HG03108 (cell line): ENCODE data around the gene TMEM19.
"Not testable (repeated sequence)": the region's sequence is repeated elsewhere in the genome, so short reads cannot be mapped to it uniquely, and the experiment has no call there.

Source experiments
- ATAC-seq: cut with Tn5 transposase; IDR thresholded peaks from one replicate; pipeline ENCODE4 v1.9.1; 2021; ENCODE audit warnings: moderate library complexity; ENCODE audit not compliant: unreplicated experiment

Gene TMEM19

GRCh38 chr12:71664411-71665089 lies 21.3 kb upstream of the TMEM19 start:
- peak; percentile 11 for ATAC-seq

DNA sequence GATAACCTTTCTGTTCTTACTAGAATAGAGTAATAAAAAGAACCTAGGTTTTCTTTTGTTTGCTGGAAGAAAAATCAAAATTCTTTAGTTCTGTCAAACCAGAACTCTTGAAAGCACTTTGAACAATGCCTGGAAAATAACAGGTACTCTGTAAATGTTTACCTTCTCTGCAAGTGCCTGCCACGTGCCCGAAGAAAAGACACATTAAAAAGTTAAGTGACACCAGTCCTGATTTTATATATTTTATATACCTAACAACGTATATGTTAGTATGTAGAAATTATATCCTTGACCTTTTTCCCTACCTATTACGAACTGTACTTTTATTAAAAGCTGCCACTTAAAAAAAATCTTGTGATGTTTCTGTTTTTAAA lies 20.8 kb upstream of the TMEM19 start:
- no peak for ATAC-seq

DNA sequence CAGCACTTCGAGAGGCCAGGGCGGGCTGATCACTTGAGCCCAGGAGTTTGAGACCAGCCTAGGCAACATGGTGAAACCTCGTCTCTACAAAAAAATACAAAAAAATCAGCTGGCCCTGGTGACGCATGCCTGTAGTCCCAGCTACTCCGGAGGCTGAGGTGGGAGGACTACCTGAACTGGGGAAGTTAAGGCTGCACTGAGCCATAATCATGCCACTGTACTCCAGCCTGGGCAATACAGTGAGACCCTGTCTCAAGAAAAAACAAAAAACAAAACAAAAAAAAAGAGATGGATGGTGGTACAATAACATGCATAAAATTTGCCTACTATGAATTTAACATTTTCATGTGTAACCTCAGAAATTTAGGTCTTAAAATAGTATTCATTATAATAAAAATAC lies 19.6 kb upstream of the TMEM19 start:
- ATAC-seq: no peak

GRCh38 chr12:71671311-71671710 lies 14.6 kb upstream of the TMEM19 start:
- ATAC-seq: no peak

- ATAC-seq: no peak
Observed at GRCh38 chr12:71671816-71672215, 14.1 kb upstream of the TMEM19 start.

DNA sequence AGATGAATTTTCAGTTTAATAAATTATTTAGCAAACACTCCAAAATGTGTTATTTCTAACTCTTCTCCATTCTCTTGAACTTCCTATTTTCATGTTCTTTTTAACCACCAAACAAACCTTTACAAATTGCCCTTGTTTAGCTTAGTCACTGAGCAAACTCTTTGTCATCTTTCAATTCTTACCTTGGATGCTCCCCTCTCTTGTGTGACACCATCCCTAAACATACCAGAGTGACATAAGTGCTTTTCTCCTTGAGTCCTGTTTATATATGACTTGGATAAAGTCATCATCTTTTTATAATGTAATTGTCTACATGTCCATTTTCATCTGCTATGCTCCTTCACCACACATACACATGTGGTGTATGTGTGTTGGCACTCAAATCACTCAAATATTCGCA lies 3.4 kb upstream of the TMEM19 start:
- ATAC-seq: no peak

- ATAC-seq: no peak
Observed at GRCh38 chr12:71683633-71684032, 2.2 kb upstream of the TMEM19 start.

- no peak for ATAC-seq
Observed at GRCh38 chr12:71684081-71684480, 1.8 kb upstream of the TMEM19 start.

DNA sequence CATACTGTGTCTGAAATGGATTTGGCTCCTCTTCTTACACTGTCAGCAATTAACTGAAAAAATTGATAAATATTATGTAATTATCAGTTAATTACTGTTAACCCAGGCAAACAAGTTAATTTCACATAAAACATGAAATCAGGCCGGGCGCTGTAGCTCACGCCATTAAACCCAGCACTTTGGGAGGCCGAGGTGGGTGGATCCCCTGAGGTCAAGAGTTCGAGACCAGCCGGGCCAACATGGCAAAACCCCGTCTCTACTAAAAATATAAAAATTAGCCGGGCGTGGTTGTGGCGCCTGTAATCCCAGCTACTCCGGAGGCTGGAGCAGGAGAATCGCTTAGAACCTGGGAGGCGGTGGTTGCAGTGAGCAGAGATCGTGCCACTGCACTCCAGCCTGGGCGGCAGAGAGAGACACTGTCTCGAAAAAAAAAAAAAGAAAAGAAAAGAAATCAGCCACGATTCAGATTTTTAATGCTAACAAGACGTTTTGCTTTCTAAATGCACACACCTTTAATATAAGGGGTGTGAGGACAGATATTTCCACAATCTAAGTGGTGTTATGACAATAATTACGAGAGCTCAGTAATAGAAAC lies 473 bp upstream of the TMEM19 start:
- no peak for ATAC-seq

- ATAC-seq: no peak
Observed at GRCh38 chr12:71686658-71687025, 760 bp downstream of the TMEM19 start.

DNA sequence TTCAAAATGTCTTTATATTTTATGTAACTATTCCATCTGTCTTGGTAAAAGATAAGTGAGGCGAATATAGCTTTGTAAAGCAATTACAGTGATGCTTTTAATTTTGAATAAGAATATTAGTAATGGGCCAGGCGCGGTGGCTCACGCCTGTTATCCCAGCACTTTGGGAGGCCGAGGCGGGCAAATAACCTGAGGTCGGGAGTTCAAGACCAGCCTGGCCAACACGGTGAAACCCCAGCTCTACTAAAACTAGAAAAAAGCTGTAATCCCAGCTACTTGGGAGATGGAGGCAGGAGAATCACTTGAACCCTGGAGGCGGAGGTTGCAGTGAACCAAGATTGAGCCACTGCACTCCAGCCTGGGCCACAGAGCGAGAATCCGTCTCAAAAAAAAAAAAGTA lies 1.3 kb downstream of the TMEM19 start:
- ATAC-seq: not testable (repeated sequence)

GRCh38 chr12:71688961-71689570 lies 3.2 kb downstream of the TMEM19 start:
- ATAC-seq: no peak

DNA sequence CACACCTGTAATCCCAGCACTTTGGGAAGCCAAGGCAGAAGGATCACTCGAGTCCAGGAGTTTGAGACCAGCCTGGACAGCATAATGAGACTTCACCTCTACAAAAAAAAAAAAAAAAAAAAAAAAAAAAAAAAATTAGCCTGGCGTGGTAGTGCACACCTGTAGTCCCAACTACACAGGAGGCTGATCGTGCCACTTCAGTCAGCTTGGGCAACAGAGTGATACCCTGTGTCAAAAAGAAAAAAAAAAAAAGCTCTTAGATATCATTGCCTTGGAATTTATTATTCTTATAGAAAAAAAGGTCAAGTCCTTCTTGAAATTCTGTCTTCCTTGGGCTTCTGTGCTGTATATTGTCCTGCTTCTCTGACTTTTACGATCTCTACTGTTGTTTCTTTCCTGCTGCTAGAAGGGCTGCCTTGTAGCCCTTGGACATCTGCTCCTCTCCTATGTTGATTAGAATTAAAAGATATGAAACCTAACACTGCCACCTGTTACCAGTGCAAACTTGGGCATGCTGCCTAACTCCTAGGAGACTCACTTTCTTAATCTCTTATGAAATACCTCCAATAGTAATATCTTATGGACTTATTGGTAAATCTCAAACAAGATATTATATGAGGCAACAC lies 5.7 kb downstream of the TMEM19 start:
- ATAC-seq: no peak

- ATAC-seq: no peak
Observed at GRCh38 chr12:71693126-71693525, 7.2 kb downstream of the TMEM19 start.

DNA sequence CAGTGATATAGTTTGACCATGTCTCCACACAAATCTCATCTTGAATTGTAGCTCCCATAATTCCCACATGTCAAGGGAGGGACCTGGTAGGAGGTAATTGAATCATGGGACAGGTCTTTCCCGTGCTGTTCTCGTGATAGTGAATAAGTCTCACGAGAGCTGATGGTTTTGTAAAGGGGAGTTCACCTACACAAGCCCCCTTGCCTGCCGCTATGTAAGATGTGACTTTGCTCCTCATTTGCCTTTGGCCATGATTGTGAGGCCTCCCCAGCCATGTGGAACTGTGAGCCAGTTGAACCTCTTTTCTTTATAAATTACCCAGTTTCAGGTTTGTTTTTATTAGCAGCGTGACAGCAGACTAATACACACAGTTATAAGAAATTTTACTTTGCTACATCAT lies 7.8 kb downstream of the TMEM19 start:
- not testable (repeated sequence) for ATAC-seq

DNA sequence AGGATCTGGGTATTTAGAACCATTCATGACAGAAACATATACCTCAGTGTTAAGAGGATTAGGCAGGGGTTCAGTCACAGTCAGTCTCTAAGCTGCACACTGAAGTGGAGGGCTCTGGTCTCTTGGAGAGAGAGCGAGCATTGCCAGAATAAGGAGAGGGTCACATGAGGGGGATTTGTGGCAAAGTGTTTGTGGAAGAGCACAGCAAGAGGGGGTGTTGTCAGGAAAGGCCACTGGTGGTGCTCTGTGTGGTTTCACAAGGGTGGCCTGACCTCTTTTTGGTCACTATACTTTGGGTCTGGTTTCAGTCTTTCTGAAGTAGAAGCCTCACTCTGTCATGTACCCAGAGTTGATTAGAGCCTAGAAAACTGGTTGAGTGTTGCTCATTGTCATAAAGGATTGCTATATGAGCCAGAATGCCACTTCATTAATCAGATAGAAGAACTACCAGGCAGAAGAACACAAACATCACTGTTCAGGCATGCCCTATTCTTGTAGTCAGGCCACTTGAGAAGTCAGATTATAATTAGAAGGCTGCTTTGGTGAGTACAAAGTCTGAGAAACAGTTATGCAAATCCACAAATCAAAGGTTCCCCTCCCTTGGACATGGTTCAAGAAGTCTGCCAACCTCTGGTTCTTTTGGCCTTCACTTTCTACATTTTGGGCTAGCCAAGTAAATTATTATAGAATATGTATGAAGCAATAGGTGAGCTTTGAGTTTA lies 8.4 kb downstream of the TMEM19 start:
- ATAC-seq: peak; percentile 82

GRCh38 chr12:71695782-71696181 lies 9.9 kb downstream of the TMEM19 start:
- ATAC-seq: no peak

DNA sequence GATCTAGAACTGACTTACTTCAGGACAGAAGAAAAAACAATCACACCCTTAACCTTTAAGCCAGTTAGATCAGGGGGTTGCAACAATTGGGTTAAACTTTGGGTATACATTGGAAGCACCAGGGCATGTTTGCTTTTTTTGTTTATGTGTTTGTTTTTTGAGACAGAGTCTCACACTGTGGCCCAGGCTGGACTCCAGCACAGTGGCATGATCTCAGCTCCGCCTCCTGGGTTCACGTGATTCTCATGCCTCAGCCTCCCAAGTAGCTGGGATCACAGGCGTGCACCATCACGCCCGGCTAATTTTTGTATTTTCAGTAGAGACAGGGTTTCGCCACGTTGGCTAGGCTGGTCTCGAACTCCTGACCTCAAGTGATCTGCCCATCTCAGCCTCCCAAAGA lies 16.3 kb downstream of the TMEM19 start:
- ATAC-seq: not testable (repeated sequence)

DNA sequence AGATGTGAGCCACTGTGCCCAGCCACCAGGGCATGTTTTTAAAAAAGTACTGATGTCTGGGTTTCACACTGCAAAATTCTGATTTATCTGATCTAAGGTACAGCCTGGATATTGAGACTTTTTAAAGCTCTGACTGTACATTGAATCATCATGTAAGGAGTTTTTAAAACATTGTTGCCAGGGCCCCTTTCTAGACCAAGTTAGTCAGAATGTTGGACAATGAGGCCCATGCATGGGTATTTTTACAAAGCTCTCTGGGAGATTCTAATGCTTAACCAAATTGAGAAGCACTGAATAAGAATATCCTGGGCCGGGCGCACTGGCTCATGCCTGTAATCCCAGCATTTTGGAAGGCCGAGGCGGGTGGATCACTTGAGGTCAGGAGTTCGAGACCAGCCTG lies 16.7 kb downstream of the TMEM19 start:
- ATAC-seq: no peak

DNA sequence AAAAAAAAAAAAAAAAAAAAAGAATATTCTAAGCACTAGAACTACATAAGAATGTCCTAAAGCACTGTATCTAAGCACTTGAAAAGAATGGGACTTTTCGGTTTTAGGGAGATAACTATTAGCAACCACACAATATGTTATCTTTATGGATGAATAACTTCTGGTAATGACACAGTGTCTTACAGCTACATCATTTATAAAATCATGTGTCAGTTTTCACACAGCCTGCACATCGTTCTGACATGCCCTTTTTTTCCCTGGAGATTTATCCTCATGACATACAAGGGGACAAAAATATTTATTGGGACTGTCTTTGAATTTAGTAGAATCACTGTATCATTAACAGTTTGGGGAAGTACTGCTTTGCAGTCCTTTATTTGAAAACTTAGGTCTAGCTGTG lies 17.3 kb downstream of the TMEM19 start:
- ATAC-seq: no peak

GRCh38 chr12:71704920-71705319 lies 19.0 kb downstream of the TMEM19 start:
- ATAC-seq: no peak

DNA sequence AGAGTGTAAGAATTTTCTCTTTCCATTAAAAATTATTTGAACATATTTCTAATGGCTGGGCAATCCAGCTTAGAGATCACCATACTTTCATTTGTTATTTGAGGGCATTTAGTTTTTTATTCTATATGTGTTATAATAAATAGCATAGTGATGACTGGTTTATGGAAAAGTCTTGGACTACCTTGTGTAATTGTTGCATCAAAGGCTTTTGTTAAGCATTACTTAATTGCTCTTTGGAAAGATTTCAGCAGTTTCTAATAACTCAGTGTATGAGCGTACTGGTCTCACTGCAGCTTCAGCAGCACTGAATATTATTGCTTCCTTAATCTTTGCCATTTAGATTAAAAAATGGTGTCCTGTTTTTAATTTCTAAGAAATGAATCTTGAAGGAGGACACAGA lies 22.8 kb downstream of the TMEM19 start:
- ATAC-seq: no peak
